8988T (cell line): ENCODE results near the gene SMAD7.

Source experiments
- DNase-seq: peaks from one replicate; pipeline ENCODE4 v3.0.0; 2011

SMAD7 gene

DNA sequence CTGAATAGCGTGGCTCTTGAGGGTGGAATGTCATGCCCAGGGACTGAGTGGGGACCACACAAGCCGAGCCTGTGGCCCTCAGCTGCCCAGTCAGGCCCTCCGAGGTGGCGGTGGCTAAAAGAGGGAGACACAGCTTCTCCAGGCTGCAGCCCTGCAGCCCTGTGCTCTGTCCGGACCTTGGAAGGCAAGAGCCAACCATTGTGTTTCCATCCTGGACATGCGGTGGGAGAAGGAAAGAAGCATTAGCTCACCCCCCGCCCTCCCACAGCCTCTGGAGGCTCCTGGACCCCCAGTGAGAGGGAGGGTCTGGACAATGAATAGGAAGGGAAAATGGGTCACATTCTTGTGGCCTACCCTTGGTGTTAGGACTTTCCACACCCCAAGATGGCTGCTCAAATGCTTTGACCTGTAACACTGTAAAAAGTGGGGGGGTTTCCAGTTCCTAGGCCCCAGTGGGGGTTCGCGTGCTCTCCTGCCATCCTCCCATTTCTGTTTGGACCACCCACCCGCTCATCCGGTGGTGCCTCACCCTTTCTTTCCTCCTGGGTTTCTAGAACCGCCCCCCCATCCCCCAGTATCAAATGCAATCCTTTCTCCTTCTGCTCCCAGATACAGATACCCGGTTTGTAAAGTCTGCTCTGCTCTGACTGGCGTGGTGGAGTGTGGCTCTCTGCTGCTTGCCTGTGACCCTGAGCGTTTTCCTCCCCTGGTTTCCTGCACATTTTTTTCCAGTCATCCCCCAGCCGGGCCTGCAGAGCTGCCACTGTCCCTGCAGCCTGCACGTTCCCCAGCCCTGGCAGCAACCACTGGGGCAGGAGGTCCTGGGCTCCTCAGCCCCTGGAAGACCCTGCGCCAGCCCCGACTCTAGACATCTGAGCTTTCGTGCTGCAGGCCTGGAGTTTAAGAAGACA, 36.3 kb upstream of the SMAD7 start:
- no peak for DNase-seq

DNA sequence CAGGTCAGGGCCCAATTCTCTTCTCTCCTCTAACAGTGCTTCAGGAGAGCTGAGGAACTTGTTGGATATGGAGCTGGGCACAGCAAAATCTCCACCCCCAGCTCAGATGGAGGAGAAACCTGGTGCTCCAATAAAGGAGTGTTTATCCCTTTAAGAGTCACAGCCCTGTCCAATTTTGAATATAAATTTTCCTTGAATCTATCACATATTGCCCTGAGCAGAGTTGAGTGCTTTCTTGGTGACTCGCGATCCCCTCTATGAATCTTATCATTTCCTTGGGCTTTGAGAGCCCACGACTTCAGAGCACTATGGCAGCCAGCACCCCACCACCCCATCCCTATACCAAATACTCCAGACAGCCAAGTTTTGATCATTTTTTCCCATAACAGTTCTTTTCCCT, 34.4 kb upstream of the SMAD7 start:
- no peak for DNase-seq

DNA sequence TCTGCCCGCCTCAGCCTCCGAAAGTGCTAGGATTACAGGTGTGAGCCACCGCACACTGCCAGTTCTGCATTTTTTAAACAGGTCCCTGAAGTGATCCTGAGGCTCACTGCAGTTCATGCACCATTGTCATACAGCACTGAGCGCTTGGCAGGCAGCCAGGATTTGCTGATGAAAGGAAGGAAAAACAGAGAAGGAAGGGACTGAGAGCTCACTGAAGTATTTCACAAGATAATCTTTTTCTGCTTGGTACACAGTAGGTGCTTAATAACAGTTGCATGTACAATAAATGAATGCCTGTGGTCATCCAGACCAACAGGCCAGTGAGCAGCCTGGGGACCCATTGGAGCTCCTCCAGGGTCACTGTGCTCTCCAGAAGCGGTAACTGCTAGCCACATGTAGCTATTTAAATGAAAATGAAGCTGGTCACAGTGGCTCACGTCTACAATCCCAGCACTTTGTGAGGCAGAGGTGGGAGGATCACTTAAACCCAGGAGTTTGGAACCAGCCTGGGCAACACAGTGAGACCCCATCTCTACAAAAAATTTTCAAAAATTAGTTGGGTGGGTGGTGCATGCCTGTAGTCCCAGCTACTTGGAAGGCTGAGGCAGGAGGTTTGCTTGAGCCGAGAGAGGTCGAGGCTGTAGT, 33.1 kb upstream of the SMAD7 start:
- DNase-seq, result no peak

DNA sequence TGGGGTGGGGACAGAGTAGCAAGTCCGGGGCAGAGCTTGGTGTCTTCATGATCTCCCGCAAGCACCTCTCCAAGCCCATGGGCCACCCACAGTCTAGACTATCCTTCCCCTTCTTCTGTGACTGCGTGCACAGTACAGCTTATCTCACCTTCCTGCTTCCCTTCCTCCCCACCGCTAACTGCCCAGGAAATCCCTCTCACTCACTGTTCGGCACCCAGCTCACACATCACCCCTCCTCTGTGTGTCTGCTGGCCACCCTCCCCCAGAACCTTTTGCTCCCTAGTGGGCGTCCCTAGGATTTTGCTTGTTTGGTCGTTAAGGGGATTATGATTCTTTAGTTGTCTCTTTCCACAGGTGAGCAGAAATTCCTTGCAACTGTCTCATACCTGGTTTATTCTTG, 31.5 kb upstream of the SMAD7 start:
- DNase-seq, result no peak

DNA sequence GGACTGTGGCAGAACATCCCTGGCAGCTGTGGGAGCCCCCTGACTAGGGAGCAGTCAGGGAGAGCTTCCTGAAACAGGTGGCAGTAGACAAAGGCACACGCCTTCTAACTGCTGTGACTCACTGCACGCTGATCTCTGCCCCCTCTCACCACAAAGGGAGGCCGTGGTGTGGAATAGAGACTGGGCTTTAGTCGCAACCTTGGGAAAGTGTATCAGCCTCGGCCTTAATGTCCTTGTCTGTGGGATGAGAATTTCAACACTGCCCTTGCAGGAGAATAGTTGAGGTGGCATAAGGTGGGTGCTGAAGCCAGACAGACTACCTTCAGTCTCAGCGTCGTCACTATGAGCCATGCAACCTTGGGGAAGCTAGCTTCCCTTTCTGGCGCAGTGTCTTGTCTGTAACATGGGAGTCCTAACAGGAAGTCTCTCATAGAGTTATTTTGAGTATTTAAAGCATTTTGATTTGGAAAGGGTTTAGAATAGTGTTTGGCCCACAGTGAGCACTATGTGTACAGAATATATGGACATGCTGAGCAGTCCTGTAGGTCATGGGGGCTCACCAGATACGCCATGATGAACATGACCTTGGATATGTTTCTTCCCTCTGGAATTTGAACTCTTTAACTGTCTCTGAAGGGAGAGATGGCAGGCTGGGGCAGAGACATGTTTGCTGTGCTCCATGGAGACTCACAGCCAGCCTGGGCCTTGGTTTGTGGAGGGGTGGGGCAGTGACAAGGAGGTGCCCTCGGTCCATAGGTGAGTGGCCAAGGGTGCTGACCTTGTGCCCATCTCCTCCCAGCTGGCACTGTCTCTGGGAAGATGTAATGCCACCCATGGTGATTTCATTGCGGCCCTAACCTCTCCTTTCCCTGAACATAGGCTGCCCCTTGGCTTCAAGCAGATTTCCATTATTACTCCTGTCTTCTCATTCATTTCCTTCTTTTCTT, 29.5 kb upstream of the SMAD7 start:
- no peak for DNase-seq

DNA sequence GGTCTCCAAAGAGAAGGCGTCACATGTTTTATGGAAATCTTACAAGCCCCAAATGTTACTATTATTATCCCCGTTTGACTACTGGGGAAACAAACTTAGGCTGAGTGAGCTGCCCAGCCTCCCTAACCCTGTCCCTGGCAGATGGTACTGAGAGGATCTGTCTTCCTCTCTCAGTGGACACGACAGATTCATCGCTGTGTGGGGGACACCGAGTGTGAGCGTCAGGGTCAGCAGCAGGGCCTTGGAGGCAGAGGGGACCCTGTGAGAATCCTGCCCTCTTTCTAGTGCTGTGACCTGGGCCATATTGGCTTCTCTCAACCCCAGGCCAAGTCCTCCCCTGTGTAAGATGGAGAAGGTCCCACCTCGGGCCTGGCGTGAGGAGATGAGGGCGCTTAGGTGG, 27.1 kb upstream of the SMAD7 start:
- no peak for DNase-seq

DNA sequence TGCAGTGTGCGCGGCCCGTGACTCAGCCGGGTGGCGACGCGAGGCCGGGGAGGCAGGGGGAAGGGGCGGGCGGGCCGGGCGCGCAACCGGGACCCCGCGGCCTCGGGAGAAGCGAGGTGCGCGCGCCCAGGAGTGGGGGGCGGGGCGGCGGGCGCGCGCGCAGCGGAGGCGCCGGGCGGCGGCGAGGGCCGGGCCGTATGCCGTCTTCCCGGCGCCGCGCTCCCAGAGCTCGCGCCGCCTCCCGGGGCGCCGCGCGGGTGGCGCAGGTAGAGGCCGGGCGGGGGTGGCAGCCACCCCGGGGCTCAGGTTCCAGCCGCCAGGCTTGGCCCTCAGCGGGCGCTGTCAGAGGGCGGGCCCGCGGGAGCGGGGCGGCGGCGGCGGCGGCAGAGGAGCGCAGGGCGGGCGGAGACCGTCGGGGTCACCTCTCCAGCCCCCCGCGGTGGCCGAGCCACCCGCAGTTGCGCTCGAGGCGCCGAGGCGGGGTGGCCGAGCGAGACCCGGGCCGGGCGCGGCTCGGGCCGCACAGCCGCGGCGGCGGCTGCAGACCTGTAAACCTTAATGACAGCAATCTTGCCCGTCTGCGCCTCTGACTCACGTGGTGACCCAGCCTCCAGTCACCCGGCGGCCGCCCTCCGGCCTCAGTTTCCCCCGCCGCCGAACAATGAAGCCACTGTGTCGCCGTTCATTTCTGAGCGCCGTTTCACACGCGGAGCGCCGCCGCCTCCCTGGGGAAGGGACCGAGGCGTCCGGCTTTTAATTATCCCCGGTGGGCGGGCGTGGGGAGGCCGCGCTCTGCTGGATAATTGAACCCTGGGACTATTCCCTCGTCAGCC, 25.3 kb upstream of the SMAD7 start:
- peak; percentile 92 for DNase-seq

DNA sequence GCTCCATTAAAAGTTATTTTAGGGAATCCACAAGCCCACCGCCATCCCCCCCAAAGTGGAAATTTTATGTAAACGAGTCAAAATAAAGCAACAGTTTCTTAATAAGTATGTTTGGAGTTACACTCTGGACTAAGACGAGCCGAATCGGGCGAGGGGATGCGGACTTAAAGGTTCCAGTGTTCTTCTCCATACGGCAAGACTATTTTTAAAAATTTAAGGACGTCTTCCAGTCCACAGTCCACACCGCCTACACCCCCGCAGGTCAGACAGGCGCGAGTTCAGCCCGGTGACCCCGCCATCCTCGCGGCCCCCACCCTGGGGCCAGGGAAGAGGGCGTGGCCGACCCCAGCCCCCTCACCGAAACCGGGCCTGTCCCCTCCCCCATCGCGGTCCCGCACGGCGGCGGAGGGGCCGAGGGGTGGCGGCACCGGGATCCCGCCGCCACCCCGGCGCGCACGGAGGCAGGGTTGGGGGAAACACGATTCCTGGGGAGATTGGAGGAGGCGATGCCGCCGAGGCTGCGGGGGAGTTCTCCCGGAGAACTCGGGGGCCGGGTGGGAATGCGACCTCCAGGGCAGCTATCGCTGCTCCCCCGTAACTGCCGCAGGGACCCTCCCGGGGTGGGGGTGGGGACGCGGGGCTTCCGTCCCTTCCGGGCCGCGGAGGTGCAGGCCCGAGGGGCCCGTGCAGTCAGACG, 24.5 kb upstream of the SMAD7 start:
- DNase-seq, result no peak

DNA sequence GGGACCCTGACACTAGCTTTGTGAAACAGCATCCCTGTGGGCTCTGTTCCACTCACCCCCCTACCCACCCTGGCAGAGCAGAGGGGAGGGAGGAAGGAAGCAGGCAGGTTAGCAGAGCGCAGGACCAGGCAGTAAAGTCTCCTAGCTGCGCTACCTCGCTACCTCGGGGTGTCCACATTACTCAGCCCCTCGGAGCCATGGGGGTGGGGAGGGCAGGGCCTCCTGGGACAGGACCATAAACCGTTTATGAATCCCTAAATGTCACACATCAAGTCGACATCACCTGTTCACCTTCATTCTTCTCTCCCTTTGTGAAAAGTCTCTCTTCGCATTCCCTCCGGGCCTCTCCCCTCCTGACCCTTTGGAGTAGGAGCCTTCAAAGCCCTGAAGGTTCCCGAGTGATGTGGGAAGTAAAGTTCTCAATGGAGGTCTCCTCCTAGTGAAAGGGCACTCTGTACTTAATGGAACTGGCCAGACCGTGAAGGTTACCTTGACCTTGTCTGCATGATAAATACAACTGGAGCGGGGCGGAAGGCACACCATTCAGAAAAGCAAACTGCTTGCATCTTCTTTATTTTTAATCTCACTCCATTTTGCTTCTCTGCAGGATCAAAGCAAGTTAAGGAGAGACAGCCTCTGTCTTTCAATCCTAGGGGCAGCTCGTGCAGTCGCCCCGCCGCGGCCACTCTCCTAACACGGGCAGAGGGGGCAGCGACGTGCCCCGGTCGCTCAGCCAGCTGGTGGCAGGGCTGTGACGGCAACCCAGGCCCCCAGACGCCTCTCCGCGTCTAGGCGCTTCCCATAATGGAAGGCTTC, 23.7 kb upstream of the SMAD7 start:
- no peak for DNase-seq

DNA sequence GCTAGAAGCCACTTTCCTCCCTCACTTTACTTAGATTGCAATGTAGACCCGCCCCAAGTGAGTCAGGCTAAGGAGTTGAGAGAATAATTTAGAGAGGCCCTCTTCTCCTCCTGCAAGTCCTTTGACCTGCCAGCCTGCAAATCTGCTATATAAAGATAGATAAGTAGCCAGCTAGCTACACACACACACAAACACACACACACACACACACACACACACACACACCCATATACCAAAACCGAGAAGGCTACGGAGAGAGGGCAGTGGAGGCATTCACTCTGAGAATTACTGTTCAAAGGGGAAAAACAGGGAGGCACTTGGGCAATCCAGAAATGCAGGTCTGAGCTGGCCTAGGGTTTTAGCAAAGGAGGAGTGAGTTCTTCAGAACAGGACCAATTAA, 23.0 kb upstream of the SMAD7 start:
- DNase-seq, result no peak

DNA sequence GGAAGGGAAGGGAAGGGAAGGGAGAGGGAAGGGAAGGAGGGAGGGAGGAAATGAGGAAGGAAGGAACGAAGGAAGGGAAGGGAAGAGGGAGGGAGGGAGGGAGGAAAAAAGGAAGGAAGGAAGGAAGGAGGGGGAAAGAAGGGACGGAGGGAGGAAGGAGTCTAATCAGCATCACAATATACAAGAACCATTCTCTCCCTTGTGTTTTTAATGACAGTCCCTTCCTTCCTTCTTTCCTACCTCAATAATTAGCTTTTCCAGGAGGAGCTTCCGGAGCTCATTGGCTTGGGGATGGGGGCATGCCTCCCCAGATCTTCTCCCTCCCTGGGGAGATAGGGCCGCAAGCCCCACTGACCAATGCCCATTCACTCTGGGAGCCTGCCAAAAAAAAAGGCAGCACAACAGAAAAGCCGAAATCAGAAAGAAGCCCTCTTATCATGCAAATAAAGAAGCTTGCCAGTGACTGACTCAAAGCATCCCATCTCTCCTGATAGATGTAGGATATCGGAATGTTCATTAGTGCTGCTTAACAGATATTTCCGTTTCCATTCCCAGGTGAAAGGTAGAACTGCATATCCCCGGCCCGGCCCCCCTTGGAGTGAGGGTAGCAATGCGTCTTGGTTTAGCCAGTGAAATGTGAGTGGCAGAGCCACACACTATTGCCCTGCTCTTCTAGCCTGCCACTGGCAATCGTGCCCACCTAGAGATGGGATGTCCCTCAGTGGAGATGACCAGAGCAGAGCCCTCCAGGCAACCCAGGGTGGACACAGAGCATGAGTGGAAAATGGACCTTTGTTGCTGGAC, 17.8 kb upstream of the SMAD7 start:
- DNase-seq, result no peak

DNA sequence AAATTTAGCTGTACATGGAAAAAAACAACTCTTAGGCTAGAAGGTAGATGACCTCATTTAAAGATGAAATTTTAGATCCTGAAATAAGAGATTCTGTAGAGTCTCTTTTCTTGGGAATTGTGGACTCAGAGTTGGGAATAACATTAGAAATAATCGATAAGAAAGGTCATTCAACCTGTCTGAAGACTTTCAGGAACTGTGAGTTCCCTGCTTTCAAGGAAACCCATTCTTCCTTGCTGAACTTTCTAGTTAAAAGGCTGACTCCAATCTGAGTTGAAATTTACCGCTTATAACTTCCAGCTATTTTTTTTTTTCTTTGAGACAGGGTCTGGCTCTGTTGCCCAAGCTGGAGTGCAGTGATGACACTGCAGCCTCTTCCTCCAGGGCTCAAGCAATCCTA, 16.8 kb upstream of the SMAD7 start:
- DNase-seq, result no peak

DNA sequence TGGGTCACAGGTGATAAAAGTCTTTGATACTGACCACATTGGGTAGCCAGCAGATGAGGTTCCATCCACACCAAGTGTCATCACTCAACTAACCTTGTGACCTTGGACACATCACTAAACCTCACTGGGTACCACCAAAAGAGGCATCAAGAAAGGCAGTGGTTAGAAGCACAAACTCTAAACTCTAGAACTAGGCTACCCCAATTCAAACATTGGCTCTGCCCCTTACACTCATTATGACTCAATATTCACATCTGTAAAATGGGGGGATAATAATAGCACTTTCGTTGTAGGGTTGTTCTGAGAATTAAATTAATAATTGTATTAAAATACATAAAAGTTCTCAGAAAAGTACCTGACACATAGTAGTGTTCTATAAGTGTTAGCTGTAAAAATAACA, 15.8 kb upstream of the SMAD7 start:
- DNase-seq, result no peak

DNA sequence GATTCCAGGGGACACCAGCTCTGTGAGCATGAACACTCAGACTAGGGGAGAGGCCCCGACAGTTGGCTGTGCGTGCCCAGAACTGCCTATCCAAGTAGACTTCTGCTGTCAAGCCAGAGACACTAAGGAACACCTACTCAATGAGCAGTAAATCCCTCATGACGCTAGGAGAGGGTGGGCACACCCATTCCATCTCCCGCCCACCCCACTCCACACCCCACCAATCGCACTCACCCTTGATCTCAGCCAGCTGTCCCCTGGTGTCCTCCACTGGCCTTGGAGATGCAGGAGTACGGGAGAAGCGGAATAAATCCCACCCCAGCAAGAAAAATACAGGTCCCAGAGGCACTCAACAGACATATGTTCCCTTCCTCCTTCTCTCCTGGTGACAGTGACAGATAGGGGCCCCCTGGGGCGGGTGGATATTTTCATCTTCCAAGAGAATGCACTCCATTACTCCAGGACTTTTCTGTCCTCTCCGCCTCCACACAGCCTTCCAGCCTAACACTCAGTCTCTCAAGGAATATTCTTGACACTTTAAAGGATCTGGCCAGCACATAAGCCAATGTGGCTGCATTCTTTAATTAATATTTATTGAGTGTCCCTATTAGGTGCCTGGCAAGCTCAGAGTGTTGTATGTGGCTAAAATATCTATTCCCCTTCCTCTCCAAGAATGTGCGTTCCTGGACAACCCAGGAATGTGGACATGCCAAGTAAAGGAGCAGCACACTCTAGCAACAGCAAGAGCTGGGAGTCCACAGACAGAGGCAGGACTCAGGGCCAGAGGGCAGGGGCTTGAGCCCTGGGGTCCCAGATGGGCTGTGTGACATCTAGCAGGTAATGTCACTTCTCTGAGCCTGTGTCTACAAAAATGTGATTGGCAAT, 13.1 kb upstream of the SMAD7 start:
- DNase-seq, result no peak

DNA sequence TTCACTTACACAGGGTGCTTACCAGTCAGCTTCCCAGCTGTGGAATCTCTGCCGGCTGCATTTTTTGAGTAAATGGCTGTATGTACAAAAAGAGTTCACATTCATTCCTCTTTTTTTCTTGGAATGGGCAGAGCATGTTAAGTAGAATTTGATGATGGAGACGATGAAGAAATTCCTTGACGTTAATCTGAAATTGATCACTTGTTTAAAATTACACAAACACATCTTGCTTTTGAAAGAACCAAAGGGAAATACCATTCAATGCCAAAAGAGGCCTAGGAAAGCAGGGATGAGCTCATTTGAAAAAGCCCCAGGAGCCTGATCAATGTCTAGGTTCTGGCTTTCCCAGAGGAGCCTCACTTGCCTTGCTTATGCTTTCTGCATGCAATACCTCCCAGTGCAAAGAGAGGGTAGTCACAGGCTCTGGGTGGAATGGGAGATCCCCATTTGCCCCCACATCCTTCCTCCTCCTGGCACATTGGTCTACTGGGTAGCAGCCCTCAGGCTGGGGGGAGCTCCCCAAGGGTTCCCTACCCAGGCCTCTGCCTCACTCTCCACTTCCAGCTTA, 12.3 kb upstream of the SMAD7 start:
- DNase-seq, result no peak

DNA sequence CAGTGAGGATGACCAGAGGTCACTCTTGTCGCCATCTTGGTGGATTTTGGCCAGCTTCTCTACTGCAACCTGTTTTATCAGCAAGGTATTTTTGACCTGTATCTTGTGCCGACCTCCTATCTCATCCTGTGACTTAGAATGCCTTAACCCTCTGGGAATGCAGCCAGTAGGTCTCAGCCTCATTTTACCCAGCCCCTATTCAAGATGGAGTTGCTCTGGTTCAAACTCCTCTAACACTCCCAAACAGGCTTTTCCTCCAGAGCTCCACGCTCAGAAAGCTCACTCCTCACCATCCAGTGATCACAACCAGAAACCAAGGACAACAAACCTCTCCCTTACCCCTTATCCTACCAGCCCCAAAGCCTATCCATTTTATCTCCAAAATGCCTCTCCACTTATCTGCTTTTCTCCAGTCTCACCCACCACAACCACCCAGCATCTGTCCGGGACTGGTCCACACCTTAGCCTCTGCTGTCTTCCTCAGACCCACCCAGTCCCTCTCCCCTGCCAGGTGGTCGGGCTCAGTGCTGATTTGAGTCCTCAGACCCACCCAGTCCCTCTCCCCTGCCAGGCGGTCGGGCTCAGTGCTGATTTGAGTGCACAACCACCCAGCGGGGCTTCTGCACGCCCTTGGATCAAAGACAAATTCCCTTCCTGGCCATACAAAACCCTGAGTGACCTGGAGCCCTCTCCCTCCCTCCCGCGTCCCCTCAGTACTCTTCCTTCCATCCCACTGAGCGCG, 11.7 kb upstream of the SMAD7 start:
- DNase-seq, result no peak

DNA sequence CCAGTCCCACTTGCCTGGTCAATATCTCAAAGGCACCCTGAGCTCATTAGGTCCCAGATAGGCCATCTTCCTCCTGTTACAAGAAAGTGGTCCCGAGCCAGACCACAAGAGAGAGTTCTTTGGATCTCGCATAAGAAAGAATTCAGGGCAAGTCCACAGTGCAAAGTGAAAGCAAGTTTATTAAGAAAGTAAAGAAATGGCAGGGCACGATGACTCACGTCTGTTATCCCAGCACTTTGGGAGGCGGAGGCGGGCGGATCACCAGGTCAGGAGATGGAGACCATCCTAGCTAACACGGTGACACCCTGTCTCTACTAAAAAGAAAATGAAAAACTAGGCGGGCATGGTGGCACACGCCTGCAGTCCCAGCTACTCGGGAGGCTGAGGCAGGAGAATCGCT, 10.8 kb upstream of the SMAD7 start:
- no peak for DNase-seq
